Measurements from ENCODE around the gene MIEN1.
"Not testable (repeated sequence)": the region's sequence is repeated elsewhere in the genome, so short reads cannot be mapped to it uniquely, and the experiment has no call there.

Gene MIEN1

DNA sequence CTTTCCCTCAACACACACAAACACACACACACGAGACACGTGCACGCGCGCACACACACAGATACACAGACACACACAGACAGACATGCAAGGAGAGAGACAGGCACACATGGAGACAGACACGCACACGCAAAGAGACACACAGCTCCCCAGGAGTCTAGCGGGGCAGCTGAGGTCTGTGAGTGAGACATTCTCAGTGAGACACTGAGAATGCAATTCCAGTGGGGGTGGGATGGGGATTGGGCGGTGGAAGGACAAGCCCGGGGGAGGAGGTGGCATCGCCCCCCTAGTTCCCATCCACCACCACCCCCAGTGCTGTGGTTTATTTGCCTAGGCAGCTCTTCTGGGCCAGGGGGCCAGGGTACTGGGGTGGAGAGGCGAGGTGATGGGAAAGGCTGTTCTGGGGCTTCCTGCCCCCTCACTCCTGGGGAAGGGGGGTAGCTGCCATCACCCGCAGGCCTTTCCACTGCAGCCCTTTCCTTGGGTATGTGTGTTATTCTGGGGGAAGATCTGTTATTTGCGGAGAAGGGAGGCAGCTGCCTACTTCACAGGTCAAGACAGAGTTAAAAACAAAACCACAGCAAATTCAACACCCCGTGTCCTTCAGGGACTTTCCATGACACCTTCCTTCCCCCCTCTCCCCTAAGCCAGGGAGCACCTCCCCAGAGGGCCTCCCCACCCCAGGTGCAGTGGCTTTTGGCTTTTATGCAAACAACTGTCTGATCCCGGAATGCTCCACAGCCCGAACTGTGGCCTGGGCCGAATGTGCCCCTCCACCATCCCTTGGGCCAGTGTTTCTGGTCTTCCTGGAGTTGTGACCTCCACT lies 25.4 kb upstream of the MIEN1 start:
- DNase-seq, result no peak

DNA sequence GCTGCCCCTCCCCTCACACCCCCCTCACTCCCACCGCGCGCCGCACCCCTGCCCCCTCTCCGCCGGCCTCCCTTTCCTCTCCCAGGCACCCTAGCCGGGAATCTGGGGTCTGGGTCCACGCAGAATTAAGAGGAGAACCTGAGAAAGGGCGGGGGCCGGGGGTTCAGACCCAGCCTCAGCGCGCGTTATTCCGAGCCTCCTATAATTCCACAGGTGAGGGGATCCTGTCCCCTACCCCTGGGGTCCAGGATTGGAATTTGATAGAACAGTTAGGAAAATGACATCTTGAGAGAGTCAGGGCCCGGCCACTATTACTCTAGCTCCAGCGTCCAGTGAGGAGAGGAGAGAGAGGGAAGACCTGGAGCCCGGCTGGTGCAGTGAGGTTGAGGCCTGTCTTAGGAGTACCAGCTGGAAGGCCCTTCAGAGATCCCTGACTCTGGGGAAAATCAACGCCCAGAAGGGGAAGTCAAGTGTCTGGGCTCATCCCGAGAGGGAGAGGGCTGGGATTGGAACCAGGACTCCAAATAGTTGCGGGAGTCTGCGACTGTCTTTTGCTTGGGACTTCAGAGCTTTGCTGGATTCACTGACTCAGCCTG lies 24.7 kb upstream of the MIEN1 start:
- DNase-seq, result no peak

DNA sequence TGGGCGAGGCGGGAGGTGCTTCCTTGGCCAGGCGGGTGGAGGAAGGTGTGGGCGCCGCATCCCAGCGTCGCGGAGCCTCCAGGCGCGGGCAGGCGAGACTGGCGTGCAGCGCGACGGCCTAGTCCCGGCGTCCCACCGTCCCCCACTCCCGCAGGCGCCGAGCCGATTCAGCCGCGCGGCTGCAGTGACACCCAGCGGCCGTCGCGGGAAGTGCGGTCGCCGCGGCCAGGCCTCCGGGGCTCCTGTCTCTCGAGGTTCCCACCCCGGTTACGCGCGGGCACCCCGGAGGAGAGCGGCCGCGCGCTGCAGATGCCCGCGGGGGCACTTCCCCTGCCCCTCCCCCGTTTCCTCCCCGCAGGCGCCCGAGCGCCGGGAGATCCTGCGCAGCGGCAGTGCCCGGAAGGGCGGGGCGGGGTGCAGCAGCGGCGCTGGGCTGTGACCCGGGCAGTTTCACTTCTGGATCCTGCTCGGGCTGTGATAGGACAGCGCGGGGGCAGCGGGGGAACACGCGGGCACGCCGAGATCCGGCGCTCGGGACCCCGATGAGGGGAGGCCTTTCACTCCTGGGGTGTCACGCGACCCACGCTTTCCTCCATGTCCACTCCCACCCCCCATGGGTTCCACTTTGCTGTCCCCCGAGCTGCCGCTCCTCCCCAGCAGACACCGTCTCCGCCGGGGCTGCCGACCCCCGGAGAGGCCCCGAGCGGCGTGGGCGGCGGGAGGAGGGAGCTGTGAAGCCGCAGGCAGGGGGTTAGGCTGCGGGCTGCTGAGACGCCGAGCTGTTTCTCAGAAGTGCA lies 24.0 kb upstream of the MIEN1 start:
- peak; percentile 78 to 84 for DNase-seq

DNA sequence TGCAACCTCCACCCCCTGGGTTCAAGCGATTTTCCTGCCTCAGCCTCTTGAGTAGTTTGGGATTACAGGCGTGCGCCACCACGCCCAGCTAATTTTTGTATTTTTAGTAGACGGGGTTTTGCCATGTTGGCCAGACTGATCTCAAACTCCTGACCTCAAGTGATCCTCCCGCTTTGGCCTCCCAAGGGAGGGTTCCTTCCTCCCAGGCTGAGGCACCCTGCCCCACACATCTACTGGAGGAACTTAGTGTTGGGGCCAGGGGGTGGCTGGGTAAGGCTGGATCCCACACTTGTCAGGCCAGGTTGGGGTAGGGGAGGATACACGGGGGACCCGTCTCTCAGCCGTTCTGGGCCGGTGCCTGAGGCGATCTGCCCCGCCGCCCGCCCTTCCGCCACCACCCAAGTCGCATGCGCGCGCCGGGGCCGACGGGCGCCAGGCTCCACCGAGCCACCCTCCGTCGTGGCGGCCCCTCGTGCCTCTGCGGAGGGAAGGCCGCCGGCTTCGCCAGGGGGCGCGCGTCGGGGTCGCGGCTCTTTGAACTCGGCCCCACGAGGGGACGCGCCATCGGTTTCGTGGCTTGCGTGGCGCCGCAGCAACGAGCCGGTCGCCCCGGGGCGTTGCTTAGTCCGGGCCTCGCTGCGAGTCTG lies 23.3 kb upstream of the MIEN1 start:
- no peak for DNase-seq

DNA sequence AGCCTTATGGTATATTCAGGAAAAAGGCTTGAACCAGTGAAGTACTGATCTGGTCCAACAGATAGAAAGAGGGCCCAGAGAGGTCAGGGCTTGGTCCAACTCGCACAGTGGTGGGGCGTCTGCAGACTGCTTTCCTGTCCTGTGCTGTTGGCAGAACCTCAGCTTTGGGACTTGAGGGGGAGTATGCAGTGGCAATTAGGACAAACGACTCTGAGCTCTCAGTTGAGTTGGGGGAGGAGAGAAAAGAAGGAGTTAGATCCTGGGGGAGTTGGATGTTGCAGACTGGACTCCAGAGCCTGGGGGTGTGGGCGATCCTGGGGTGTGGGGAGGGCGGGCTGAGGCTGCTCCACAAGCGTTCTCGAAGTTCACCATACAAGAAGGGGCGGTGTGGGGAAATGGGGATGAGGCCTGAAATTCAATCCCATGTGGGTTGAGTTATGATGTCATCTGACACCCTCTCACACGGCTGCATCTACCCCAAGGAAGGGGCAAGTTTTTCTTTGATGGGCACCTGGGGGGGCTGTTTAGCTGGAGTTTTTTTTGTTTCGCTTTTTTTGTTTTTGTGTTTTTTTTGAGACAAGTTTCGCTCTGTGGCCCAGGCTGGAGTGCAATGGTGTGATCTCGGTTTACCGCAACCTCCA lies 22.0 kb upstream of the MIEN1 start:
- no peak for DNase-seq

DNA sequence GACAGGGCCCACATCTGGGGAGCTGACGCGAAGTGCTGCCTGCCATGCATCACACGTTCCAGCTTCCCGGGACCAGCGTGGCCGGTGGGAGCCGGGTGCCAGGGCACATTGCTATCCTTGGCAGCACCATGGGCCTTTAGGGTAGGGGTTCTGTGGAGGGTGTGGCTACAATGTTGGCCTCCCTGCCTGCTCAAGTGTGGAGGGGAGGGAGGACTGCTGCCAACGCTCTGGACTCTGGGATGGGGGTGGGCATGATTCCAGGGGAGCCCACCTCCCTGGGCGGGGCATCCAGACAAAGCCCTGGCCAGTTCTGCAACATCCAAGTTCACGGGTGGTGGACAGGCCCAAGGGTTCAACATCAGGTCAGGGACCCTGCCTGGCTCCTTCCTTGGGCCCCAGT lies 21.3 kb upstream of the MIEN1 start:
- DNase-seq, result no peak

DNA sequence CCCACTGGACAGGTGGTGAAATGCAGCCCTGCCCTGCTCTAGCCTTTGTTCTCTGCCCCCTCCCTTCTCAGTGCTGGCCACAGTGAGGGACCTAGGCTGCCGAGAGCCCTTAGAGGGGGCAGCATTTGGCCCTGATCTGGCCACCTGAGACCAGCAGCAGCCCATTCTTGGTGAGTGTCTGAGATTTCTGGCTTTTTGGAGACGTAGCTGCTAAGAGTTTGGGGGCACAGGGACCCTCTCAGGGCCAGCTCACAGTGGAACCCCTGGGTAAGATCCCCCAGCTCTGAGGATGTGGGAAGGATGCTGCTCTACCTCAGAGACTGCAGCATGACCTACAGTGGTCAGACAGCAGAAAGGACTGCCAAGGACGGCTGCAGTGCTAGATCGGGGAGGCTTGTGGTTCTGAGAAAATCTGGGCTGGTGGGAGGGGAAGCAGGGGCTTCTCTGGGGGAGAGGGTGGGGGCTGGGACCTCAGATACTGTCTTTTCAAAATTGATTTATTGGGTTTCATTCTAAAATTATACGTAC lies 20.7 kb upstream of the MIEN1 start:
- DNase-seq, result no peak

DNA sequence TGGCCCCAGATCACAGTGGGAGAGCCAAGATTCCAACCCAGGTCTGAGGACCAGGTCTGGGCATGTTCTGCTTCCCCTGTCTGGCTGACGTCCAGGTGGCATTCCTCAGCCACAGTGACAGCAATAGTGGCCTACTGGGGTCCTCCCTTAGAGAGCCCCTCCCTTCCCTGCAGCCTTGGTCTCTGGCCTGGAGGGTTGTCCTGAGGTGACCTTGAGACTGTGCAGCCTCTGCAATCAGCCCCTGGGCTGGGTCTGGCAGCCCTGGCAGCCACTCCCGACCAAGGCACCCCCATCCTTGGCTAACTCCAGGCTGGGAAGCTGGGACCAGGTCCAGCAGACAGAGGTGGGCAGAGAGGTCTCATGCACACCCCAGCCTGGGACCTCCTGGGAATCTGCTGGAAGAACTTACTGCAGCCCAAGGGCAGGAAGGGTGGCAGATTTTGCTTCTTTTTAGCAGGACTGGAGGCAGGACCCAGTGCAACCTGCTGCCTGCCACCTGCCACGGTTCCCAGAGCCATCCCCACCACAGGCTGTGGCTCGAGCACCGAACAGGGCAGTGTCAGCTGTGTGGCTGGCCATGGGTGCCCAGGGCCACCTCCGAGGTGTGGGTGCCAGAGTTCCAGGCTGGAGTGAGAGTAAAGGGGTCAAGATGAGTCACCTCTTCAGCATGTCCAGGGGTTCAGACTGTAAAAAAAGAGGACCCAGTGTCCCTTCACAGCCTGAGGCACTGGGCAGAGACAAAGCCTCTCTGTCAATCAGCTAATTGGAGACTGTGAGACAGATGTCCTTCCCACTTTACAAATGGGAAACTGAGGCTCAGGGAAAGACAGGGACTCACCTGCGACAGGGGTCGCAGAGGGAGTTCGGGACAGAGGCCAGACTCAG lies 20.0 kb upstream of the MIEN1 start:
- DNase-seq, result no peak

DNA sequence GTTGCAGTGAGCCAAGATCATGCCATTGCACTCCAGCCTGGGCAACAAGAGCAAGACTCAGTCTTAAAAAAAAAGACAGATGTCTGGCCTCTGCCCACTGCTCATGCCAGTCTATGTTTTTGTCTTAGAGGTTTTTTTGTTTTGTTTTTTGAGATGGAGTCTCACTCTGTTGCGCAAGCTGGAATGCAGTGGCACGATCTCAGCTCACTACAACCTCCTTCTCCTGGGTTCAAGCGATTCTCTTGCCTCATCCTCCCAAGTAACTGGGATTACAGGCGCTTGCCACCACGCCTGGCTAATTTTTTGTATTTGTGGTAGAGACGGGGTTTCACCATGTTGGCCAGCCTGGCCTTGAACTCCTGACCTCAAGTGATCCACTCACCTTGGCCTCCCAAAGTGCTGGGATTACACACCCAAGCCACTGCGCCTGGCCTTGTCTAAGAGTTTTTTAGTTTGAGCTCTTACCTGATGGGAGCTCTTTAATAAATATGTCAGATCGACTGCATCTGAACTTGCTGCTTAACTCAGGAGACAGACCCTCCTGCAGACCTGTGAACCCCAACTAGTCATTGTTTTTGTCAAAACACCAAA lies 18.2 kb upstream of the MIEN1 start:
- DNase-seq, result not testable (repeated sequence)

DNA sequence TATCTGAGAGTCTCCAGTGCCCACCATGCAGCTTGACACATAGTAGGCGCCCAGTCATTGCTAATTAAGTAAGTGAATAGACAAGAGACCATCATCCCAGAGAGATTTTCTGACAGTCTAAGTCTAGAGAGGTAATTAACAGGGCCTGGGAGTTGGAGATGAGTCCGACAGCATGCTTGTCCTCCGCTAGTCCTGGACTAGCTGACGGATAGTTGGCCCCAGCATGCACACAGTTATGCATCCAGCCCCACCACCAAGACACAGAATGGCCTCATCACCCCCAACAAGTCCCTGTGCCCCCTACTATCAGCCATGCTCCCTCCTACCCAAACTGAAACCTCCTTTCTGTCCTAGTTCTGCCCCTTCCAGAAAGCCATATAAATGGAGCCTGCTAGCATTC lies 17.4 kb upstream of the MIEN1 start:
- DNase-seq, result no peak

DNA sequence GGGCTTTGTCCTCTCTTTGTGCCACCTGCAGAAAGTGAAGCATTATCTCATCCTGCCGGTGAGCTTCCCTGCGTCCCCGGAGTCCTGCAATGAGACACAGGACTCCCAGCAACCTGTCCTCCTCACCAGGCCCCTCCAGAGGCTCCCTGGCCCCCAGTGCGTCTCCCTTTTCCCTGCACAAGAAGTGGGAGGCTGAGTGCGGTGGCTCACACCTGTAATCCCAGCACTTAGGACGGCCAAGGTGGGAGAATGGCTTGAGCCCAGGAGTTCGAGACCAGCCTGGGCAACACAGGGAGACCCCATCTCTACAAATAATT lies 15.8 kb upstream of the MIEN1 start:
- DNase-seq, result no peak

DNA sequence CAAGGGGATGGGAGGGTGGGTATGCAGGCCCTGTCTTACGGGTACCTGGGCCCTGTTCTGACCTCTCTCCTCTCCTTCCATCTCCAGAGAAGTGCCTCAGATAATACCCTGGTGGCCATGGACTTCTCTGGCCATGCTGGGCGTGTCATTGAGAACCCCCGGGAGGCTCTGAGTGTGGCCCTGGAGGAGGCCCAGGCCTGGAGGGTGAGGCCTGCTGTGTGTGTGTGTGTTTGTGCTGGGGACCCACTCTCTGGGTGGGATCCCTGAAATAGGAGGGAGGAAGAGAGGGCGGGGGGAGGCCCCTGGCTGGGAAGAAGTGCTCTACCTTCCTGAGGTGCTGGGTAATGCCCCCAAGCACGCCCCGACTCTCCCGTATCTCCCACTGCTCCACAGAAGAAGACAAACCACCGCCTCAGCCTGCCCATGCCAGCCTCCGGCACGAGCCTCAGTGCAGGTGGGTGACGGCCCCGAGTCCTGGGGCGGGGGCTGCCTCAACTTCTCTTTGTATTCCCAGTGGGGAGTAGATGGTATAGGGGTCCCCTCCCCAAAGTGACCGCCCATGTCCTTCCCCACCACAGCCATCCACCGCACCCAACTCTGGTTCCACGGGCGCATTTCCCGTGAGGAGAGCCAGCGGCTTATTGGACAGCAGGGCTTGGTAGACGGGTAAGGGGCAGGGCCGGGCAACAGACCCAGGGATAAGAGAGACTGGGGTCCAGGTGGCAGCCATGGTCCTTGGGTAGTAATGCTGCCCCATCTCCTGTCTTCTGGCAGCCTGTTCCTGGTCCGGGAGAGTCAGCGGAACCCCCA lies 15.2 kb upstream of the MIEN1 start:
- DNase-seq, result no peak

DNA sequence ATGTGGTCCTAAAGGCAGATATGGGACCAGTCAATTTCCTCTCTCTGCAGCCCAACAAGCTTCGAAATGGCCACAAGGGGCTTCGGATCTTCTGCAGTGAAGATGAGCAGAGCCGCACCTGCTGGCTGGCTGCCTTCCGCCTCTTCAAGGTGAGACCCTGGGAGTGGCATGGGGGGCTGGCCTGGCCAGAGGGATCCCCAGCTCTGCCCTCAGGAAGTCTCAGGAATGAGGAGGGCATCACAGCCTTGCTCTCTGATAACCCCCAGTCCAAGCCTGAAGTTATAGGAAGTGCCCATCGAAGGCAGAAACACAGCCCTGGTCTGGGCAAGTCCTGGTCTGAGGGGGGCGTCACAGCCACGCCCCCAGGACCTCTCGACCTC lies 14.5 kb upstream of the MIEN1 start:
- no peak for DNase-seq

DNA sequence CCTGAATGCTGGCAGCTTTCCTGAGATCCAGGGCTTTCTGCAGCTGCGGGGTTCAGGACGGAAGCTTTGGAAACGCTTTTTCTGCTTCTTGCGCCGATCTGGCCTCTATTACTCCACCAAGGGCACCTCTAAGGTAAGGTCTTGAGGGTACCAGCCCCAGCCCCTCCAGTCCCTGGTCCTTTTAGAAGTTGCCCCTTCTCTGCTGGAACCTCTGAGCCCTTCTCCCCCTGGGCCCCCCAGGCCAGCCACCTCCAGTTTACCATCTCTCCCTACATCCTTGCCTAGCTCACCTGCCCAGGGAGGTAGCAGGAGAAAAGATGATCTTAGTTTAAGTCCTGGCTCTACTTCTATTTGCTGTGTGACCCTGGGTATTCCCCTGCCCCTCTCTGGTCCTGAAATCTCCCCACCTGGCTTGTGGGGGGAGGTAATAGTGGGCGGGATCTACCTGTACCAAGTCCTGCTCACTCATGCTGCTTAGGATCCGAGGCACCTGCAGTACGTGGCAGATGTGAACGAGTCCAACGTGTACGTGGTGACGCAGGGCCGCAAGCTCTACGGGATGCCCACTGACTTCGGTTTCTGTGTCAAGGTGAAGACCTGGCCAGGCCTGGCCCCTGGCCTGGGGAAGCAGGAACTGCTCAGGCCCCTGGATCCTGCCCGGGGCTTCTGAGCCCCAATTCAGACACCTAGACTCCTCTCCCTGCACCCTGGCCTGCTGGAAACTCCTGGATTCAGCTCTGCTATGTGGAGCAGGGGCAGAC lies 13.9 kb upstream of the MIEN1 start:
- no peak for DNase-seq

DNA sequence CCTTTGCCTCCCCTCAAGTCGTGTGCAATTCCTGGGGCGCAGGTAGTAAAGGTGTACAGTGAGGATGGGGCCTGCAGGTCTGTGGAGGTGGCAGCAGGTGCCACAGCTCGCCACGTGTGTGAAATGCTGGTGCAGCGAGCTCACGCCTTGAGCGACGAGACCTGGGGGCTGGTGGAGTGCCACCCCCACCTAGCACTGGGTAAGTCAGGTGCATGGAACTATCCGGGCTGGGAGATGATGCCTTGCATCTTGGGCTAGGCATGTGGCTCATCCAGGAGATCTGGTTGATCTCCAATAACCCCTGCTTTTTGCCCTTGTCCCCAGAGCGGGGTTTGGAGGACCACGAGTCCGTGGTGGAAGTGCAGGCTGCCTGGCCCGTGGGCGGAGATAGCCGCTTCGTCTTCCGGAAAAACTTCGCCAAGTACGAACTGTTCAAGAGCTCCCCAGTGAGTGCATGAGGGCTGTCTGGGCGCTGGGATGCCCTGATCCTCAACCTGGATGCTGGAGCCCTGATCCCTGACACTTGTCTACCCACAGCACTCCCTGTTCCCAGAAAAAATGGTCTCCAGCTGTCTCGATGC lies 12.6 kb upstream of the MIEN1 start:
- DNase-seq, result no peak

DNA sequence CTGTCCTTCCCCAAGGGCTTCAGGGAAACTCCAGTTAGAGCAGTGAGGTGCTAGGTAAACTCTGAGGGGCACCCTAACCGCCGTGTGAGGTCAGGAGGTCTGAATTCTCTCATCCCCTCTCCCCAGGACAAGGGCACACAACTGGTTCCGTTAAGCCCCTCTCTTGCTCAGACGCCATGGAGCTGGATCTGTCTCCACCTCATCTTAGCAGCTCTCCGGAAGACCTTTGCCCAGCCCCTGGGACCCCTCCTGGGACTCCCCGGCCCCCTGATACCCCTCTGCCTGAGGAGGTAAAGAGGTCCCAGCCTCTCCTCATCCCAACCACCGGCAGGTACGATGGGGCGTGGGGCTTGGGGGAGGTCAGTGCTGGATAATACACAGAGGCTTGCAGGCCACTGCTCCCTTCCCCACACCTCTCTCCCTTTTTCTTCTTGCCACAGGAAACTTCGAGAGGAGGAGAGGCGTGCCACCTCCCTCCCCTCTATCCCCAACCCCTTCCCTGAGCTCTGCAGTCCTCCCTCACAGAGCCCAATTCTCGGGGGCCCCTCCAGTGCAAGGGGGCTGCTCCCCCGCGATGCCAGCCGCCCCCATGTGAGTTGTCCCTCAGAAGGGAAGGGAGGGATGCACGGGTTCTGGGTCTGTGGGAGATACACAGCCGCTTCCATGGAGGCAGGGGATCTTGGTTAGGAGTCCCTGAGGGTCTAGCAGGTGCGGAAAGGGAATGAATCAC lies 12.0 kb upstream of the MIEN1 start:
- DNase-seq, result no peak

DNA sequence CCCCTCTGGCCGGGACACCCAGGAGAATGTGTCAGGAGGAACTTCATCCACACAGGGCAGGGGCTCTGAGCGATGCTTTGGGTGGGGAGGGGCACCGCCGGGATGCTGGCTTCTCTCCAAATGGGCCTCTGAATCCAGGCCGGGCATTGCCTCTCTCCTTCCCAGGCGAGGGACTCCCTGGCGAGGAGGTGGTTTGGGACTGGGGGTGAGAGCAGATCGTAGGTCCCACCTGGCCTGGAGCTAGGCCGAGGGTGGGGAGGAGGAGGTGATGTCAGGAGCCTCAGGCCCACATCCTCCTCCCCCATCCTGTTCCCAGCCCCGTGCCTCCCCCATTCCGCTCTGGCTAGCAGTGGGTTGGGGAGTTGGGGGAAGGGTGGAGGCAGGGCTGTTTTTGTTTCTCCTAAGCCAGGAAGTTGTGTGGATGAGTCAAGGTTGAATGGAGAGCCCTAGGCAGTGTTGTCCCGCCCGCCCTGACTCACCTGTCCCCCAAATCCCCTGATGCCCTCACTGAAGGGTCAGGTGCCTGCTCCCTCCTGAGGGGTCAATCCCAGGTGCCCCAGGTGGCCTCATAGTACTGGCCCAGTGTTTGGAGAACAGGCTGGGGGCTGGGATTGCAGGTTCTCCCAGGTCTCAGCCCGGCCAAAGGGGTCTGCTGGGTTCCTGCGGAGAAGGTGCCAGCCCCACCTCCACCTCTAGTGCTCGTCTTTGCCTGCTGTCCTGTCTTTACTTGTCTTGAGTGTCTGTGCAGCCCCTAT lies 10.2 kb upstream of the MIEN1 start:
- no peak for DNase-seq

DNA sequence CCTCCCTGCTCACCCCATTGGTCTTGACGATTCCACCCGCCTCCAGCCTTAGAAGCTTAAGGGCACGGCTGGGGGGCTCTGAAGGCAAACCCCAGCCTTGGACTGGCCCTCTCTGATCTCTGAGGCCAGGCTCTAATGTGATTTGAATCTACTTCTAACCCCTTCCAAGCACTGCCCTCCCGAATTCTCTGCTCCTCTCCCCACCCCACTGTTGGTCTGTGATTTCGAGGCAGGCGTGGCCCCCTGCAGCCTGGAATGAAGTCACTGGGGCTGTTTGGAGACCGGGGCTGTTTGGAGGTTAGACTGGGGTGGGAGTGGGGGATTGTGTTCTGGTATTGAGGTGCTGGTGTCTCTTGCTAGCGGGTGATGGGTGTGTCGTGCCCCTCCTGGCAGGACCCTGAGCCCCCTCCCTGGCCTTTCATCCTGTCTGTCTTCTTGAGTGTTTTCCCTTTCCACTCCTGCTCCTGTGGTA lies 9.6 kb upstream of the MIEN1 start:
- DNase-seq, result no peak

Data from hippocampal formation (tissue), 2 donors.